HEK293 (cell line): ENCODE data around the gene ZBED1.

Experiments
- CTCF ChIA-PET: fragments of 350-600 bp; formaldehyde crosslinking; extraction: SDS; loops from one replicate; lab custom pipeline; 2021; ENCODE audit warnings: antibody characterized with exemption; lab: Yijun Ruan, JAX
- POLR2A ChIA-PET: fragments of 300-600 bp; formaldehyde crosslinking; extraction: SDS; loops from one replicate; lab custom pipeline; 2020; ENCODE audit warnings: antibody characterized with exemption, inconsistent platforms; lab: Yijun Ruan, JAX
- H3K27ac ChIP-seq: fragments of 200-500 bp; sonication (Bioruptor generic); 2 replicates; pipeline ENCODE4 v1.5.1; 2014; ENCODE audit warnings: low read depth, low read length, control low read depth, inconsistent platforms; ENCODE audit errors: extremely low read depth
- H3K36me3 ChIP-seq, 2 experiments: fragments of 200-500 bp in 1 of 2; sonication (Bioruptor generic) in 1 of 2; 1 replicate in 1 of 2; 2 replicates in 1 of 2; pipeline ENCODE4 v1.5.1; 2014 to 2017; ENCODE audit warnings: inconsistent platforms in 2 of 2, low read length in 2 of 2; ENCODE audit not compliant: control insufficient read depth in 2 of 2, insufficient read depth in 1 of 2
- H3K4me1 ChIP-seq: fragments of 200-500 bp; sonication (Bioruptor generic); 2 replicates; pipeline ENCODE4 v1.5.1; 2014; ENCODE audit warnings: mild to moderate bottlenecking, low read length, inconsistent platforms; ENCODE audit not compliant: control insufficient read depth, insufficient read depth
- H3K4me3 ChIP-seq: 2 replicates; pipeline ENCODE4 v1.5.1; 2011; ENCODE audit warnings: low read depth, mild to moderate bottlenecking, control low read depth, low read length, moderate library complexity
- H3K9me3 ChIP-seq: fragments of 200-500 bp; sonication (Bioruptor generic); 2 replicates; pipeline ENCODE4 v1.5.1; 2014; ENCODE audit warnings: low read depth, low read length, inconsistent platforms; ENCODE audit not compliant: control insufficient read depth, insufficient read depth
- CTCF ChIP-seq: fragments of 450-650 bp; formaldehyde crosslinking; IDR thresholded peaks from 2 replicates; pipeline ENCODE4 v1.5.1; 2016; ENCODE audit warnings: missing biosample characterization, missing genetic modification characterization
- FEZF1 ChIP-seq: fragments of 450-650 bp; formaldehyde crosslinking; IDR thresholded peaks from 2 replicates; pipeline ENCODE4 v1.5.1; 2016; ENCODE audit warnings: missing biosample characterization, missing genetic modification characterization
- GFI1B ChIP-seq: fragments of 450-650 bp; formaldehyde crosslinking; IDR thresholded peaks from 2 replicates; pipeline ENCODE4 v1.5.1; 2016; ENCODE audit warnings: missing biosample characterization, missing genetic modification characterization
- HOXD13 ChIP-seq: sonication (generic); formaldehyde crosslinking; IDR thresholded peaks from 2 replicates; pipeline ENCODE4 v1.8.0; 2022; ENCODE audit warnings: missing genetic modification reagents, borderline replicate concordance
- KLF17 ChIP-seq: fragments of 450-650 bp; formaldehyde crosslinking; IDR thresholded peaks from 2 replicates; pipeline ENCODE4 v1.5.1; 2016; ENCODE audit warnings: missing biosample characterization, missing genetic modification characterization
- KLF7 ChIP-seq: fragments of 450-650 bp; formaldehyde crosslinking; IDR thresholded peaks from 2 replicates; pipeline ENCODE4 v1.5.1; 2016; ENCODE audit warnings: missing biosample characterization, missing genetic modification characterization, borderline replicate concordance
- REPIN1 ChIP-seq: fragments of 450-650 bp; formaldehyde crosslinking; IDR thresholded peaks from 2 replicates; pipeline ENCODE4 v1.5.1; 2017; ENCODE audit warnings: missing biosample characterization, missing genetic modification characterization, low read depth
- SCRT1 ChIP-seq: fragments of 450-650 bp; formaldehyde crosslinking; IDR thresholded peaks from 2 replicates; pipeline ENCODE4 v1.5.1; 2016; ENCODE audit warnings: missing biosample characterization, missing genetic modification characterization, borderline replicate concordance
- SCRT2 ChIP-seq: fragments of 450-650 bp; formaldehyde crosslinking; IDR thresholded peaks from 2 replicates; pipeline ENCODE4 v1.5.1; 2016; ENCODE audit warnings: missing biosample characterization, missing genetic modification characterization
- ZBTB20 ChIP-seq: fragments of 450-650 bp; formaldehyde crosslinking; IDR thresholded peaks from 2 replicates; pipeline ENCODE4 v1.5.1; 2016; ENCODE audit warnings: missing biosample characterization, missing genetic modification characterization
- ZBTB44 ChIP-seq: fragments of 450-650 bp; IDR thresholded peaks from 2 replicates; pipeline ENCODE4 v1.5.1; 2018; ENCODE audit warnings: missing biosample characterization, mild to moderate bottlenecking, missing genetic modification characterization
- ZBTB8A ChIP-seq: fragments of 450-650 bp; formaldehyde crosslinking; IDR thresholded peaks from 2 replicates; pipeline ENCODE4 v1.5.1; 2016; ENCODE audit warnings: missing biosample characterization, missing genetic modification characterization
- ZNF132 ChIP-seq: fragments of 450-650 bp; formaldehyde crosslinking; IDR thresholded peaks from 2 replicates; pipeline ENCODE4 v1.5.1; 2017; ENCODE audit warnings: missing biosample characterization, missing genetic modification characterization, borderline replicate concordance
- ZNF174 ChIP-seq: fragments of 450-650 bp; formaldehyde crosslinking; IDR thresholded peaks from 2 replicates; pipeline ENCODE4 v1.5.0; 2017; ENCODE audit warnings: missing biosample characterization, mild to moderate bottlenecking, missing genetic modification characterization
- ZNF202 ChIP-seq: fragments of 450-650 bp; formaldehyde crosslinking; IDR thresholded peaks from 2 replicates; pipeline ENCODE4 v1.5.1; 2016; ENCODE audit warnings: missing biosample characterization, missing genetic modification characterization, borderline replicate concordance
- ZNF239 ChIP-seq: fragments of 450-650 bp; formaldehyde crosslinking; IDR thresholded peaks from 2 replicates; pipeline ENCODE4 v1.5.1; 2016; ENCODE audit warnings: missing biosample characterization, missing genetic modification characterization
- ZNF26 ChIP-seq: fragments of 450-650 bp; formaldehyde crosslinking; IDR thresholded peaks from 2 replicates; pipeline ENCODE4 v1.5.1; 2016; ENCODE audit warnings: missing biosample characterization, missing genetic modification characterization
- ZNF341 ChIP-seq: fragments of 450-650 bp; formaldehyde crosslinking; IDR thresholded peaks from 2 replicates; pipeline ENCODE4; 2016; ENCODE audit warnings: low read depth, missing biosample characterization, missing genetic modification characterization
- ZNF37A ChIP-seq: fragments of 450-650 bp; IDR thresholded peaks from 2 replicates; pipeline ENCODE4 v1.5.1; 2018; ENCODE audit warnings: missing biosample characterization, missing genetic modification characterization
- ZNF529 ChIP-seq: fragments of 450-650 bp; formaldehyde crosslinking; IDR thresholded peaks from 2 replicates; pipeline ENCODE4 v1.5.1; 2017; ENCODE audit warnings: missing genetic modification characterization, missing biosample characterization; ENCODE audit not compliant: insufficient replicate concordance
- ZNF624 ChIP-seq: fragments of 450-650 bp; formaldehyde crosslinking; IDR thresholded peaks from 2 replicates; pipeline ENCODE4 v1.5.1; 2017; ENCODE audit warnings: missing biosample characterization, missing genetic modification characterization
- ZNF777 ChIP-seq: fragments of 450-650 bp; formaldehyde crosslinking; IDR thresholded peaks from 2 replicates; pipeline ENCODE4 v1.5.1; 2017; ENCODE audit warnings: missing biosample characterization, missing genetic modification characterization, borderline replicate concordance
- ZSCAN23 ChIP-seq: fragments of 450-650 bp; formaldehyde crosslinking; IDR thresholded peaks from 2 replicates; pipeline ENCODE4 v1.5.1; 2016; ENCODE audit warnings: missing biosample characterization, missing genetic modification characterization

The ZBED1 gene

GRCh38 chrX:2513121-2513664, 12.4 kb upstream of the ZBED1 start:
- ChIA-PET CTCF (no interaction called here), POLR2A (no interaction called here)

GRCh38 chrX:2512501-2512900, 11.7 kb upstream of the ZBED1 start:
- H3K36me3 ChIP-seq, result no peaks in the 10 kb centered on the region
- POLR2A ChIA-PET, result no interaction called here
- no peaks in the 10 kb centered on the region for H3K4me1 ChIP-seq
- TF ChIP-seq ZSCAN23 (tag by site-specific recombination) (no peak), ZNF239 (no peak), ZNF132 (tag by site-specific recombination) (no peak), HOXD13 (CRISPR knock-in tag) (no peak), FEZF1 (tag by site-specific recombination) (no peak), KLF17 (tag by site-specific recombination) (no peak), ZBTB44 (tag by site-specific recombination) (no peak), CTCF (no peak), ZNF37A (no peak), ZNF202 (tag by site-specific recombination) (no peak), ZBTB8A (tag by site-specific recombination) (no peak), REPIN1 (no peak), ZNF341 (no peak), ZBTB20 (tag by site-specific recombination) (no peak), ZNF624 (tag by site-specific recombination) (no peak), ZNF777 (tag by site-specific recombination) (no peak), GFI1B (tag by site-specific recombination) (no peak)
- H3K9me3 ChIP-seq, result no peaks in the 10 kb centered on the region
- H3K27ac ChIP-seq, result no peak overlapping the region
- CTCF ChIA-PET, result no interaction called here
- no peak overlapping the region for H3K4me3 ChIP-seq

More at GRCh38 chrX:2513121-2513664, 12.4 kb upstream of the ZBED1 start:
- Histone ChIP-seq H3K9me3 (no peaks in the 10 kb centered on the region), H3K4me3 (no peak overlapping the region), H3K36me3 (no peaks in the 10 kb centered on the region), H3K27ac (no peak overlapping the region), H3K4me1 (no peaks in the 10 kb centered on the region)
- TF ChIP-seq ZNF26 (tag by site-specific recombination) (no peak), ZNF174 (tag by site-specific recombination) (no peak), SCRT2 (tag by site-specific recombination) (peak; percentile 72), SCRT1 (tag by site-specific recombination) (peak; percentile 49; the same call in 1 of the 2 replicates), ZNF529 (tag by site-specific recombination) (no peak), KLF7 (tag by site-specific recombination) (no peak)
- TF ChIP-seq, all 188 proteins: peak for 2
